ENCODE data around the gene HDAC4.

- TF ChIP-seq, protein P1, sequence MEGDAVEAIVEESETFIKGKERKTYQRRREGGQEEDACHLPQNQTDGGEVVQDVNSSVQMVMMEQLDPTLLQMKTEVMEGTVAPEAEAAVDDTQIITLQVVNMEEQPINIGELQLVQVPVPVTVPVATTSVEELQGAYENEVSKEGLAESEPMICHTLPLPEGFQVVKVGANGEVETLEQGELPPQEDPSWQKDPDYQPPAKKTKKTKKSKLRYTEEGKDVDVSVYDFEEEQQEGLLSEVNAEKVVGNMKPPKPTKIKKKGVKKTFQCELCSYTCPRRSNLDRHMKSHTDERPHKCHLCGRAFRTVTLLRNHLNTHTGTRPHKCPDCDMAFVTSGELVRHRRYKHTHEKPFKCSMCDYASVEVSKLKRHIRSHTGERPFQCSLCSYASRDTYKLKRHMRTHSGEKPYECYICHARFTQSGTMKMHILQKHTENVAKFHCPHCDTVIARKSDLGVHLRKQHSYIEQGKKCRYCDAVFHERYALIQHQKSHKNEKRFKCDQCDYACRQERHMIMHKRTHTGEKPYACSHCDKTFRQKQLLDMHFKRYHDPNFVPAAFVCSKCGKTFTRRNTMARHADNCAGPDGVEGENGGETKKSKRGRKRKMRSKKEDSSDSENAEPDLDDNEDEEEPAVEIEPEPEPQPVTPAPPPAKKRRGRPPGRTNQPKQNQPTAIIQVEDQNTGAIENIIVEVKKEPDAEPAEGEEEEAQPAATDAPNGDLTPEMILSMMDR (IDR thresholded peaks at IDR 0.05) = no peak
- no peak for TF ChIP-seq NR3C1 (IDR thresholded peaks at IDR 0.05)
- no peak for TF ChIP-seq ZFP36 (IDR thresholded peaks at IDR 0.05; ENCODE audit: borderline replicate concordance, partially characterized antibody)
- no peak for TF ChIP-seq HMGXB4 (CRISPR knock-in tag; IDR thresholded peaks at IDR 0.05; ENCODE audit: borderline replicate concordance)
Observed at GRCh38 chr2:239046822-239047221, 354.0 kb downstream of the HDAC4 start.

Data from A549 (cell line).